CD4-positive, alpha-beta T cell treated with Interleukin-6 at 100 ng/mL for 8 hours (primary cell): ENCODE data around the gene ADAMTS7.

ENCODE experiments used
- DNase-seq: peaks from one replicate; pipeline ENCODE4 v3.0.0-alpha.2; 2020; ENCODE audit warnings: mixed read lengths, low spot score

ADAMTS7 gene

GRCh38 chr15:78715930-78716329 is 95.3 kb downstream of the ADAMTS7 start:
- DNase-seq = no peak

DNA sequence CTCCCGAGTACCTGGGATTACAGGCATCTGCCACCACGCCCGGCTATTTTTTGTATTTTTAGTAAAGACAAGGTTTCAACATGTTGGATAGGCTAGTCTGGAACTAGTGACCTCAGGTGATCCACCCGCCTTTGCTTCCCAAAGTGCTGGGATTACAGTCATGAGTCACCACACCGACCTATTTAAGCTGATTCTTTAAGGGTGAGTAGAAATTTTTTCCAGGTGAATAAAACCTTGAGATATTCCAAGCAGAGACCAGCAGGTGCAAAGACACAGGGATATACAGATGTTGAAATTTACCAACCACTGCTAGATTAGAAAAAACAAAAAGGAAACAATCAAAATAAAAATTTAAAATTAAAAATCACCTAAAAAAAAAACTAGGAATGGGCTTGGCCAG is 95.8 kb downstream of the ADAMTS7 start:
- DNase-seq = no peak

DNA sequence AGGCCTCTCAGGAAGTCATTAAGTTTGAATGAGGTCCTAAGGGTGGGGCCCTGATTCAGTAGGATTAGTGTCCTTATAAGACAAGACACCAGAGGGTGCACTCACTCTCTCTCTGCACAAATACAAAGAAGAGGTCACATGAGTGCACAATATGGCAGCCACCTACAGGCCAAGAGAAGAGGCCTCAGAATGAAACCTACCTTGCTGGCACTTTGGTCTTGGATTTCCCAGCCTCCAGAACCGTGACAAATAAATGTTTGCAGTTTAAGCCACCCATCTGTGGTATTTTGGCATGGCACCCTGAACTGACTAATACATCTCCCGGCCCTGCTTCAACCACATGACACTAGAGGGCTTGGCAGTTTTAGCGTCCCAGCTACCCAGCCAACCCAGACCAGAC is 96.4 kb downstream of the ADAMTS7 start:
- no peak for DNase-seq

GRCh38 chr15:78712797-78713515 is 98.3 kb downstream of the ADAMTS7 start:
- no peak for DNase-seq

DNA sequence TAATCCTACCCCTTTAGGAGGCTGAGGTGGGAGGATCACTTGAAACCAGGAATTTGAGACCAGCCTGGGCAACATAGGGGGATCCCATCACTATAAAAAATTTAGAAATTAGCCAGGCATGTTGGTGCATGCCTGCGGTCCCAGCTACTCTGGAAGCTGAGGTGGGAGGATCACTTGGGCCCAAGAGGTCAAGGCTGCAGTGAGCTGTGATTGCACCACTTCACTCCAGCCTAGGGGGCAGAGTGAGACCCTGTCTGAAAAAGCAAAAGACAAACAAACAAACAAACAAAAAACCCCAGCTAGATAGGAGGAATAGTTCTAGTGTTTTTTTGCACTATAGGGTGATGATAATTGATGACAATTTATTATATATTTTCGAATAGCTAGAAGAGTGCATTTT is 99.6 kb downstream of the ADAMTS7 start:
- DNase-seq = no peak

- peak; percentile 48 for DNase-seq
Observed at GRCh38 chr15:78709263-78709882, 101.9 kb downstream of the ADAMTS7 start.
